ENCODE measurements around the gene C1orf50.

DNA sequence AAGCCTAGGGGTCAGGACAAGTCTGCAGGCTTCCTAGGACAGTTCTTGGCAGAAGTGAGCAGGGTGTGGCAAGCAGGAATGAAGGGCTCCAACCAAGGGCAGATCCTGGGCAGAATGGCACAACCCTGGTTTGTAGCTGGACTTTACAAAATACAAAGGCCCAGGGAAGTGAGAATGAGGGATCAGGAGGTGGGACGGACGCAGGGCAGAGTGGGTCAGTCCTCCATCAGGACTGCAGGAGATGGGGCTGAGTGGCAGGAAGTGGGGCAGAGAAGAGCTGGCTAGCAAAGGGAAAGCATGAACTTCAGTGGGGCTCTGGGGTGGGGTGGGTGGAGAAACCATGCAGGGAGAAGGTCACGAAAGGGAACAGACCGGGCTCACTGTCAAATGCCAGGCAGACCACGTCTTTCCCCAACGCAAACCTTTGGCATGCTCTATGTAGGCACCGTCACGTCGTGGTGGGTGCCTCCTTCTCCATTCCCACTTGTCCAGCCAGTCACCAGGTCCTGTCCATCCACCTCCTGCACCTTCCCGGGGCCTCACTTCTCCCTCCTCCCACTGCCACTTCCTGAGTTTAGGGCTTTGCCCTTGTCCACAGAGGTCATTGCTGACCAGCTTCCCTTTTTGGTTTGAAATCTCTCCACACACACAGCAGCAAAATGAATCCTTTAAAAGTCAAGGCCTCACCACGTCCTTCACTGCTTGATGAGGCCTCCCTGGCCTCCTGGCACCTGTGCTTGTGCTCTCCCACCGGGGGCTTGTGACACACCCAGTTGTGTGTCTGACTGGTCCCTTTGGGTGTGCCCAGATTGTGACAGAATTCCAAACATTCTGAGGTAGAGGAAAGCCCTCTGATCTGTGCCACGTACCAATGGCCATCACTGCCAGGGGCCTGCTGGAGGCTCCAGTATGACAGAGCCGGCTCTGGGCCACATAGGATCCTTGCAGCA, 18.3 kb upstream of the C1orf50 start:
- TF ChIP-seq EP300 (IDR thresholded peaks at IDR 0.05) (no peak), POLR2A (IDR thresholded peaks at IDR 0.05) (no peak), POLR2AphosphoS5 (IDR thresholded peaks at IDR 0.05) (no peak)
- TF ChIP-seq, protein P1, sequence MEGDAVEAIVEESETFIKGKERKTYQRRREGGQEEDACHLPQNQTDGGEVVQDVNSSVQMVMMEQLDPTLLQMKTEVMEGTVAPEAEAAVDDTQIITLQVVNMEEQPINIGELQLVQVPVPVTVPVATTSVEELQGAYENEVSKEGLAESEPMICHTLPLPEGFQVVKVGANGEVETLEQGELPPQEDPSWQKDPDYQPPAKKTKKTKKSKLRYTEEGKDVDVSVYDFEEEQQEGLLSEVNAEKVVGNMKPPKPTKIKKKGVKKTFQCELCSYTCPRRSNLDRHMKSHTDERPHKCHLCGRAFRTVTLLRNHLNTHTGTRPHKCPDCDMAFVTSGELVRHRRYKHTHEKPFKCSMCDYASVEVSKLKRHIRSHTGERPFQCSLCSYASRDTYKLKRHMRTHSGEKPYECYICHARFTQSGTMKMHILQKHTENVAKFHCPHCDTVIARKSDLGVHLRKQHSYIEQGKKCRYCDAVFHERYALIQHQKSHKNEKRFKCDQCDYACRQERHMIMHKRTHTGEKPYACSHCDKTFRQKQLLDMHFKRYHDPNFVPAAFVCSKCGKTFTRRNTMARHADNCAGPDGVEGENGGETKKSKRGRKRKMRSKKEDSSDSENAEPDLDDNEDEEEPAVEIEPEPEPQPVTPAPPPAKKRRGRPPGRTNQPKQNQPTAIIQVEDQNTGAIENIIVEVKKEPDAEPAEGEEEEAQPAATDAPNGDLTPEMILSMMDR (IDR thresholded peaks at IDR 0.05) = no peak

Measured in upper lobe of left lung (tissue), 4 donors.